ENCODE measurements around the gene ERCC5.
A peak's percentile ranks its signal among the peaks of the same experiment; 100 is the strongest.

ERCC5 gene

DNA sequence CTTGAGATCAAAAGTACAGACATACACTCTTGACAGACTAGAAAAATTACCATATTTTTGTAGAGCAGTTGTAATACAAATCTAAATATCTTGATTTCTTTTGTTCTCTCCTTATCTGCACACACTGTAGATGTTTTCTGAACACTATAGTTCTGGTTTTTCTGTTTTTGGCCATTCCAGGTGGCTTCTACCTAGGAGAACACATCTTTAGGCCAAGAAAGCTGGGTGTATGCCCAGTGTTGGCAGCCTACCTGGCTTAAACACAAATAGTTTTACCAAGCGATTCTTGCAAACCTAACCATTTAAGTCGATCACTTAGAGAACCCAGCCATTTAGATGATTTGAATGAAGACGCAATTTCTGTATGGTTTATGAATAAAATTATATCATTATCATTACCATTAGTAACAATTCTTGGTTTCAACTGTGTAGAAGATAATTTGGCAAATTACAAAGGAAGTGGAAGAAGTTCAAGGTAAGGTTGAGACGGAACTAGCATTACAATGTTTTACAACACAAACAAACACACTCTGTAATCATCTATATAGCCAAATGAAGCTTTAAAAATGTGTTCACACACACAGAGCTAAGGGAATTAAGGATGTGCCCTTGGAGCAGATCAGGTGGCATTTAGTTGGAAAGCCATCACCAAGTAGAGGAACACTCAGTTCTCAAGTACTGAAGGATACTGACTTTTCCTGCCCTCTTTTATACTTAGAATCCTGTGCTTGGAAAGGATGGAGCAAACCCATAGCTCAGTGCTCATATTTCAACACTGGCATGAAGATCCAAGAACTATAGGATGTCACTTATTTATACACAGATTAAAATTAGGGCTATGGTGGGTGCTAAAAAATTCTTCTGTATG is 36.2 kb downstream of the ERCC5 start:
- no peak for DNase-seq (ENCODE audit: low spot score)

DNA sequence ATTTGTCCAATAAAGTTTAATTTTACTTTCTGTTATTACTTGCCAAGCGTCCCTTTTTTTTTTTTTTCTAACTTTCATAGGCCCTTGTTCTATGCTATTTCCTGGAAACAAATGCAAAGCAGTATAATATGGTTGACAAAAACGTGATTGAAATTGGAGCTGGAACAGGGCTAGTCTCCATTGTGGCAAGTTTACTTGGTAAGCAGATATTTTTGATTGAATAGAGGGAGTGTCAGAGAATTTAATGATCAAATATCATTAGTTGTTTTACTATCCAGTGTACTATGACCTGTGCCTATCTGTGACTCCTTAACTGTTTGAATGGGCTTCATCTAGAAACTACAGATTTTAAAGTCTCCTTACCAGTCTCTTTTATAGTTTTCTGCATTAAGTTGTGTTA is 46.7 kb downstream of the ERCC5 start:
- no peak for DNase-seq (ENCODE audit: low spot score)

DNA sequence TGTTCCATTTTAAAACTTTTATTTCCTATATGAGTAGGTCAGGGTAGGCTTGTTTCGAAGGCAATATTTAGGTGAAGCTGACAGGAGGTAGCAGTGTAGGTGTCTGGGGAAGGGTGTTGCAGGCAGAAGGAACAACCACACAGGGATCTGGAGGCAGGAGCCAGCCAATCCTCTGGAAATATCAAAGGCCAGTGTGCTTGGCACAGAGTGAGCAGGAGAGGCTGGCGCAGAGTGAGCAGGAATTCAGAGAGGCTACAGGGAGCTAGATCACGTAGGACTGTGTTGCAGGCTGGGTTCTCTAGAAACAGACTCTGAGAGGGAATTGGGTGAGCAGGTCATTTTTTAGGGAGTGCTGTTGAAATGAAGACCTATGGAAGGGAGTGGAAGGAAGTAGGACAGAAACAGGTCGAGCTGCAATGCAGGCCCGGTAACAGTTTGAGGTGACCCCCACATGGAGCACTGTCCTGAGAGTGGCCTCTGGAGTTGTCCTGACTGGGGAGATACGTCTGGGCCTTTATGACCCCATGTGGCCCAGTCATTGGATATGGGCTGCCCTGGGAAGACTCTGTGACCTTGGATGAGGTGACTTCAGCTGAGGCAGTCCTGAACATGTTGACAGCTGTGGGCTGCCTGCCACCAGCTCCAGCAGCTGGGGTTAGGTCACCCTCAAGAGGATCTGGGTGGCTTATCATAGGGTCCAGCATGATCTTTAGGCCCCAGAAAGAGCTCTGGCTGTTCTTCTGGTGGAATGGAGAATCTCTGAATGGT is 51.7 kb downstream of the ERCC5 start:
- DNase-seq (ENCODE audit: low spot score), result no peak

DNA sequence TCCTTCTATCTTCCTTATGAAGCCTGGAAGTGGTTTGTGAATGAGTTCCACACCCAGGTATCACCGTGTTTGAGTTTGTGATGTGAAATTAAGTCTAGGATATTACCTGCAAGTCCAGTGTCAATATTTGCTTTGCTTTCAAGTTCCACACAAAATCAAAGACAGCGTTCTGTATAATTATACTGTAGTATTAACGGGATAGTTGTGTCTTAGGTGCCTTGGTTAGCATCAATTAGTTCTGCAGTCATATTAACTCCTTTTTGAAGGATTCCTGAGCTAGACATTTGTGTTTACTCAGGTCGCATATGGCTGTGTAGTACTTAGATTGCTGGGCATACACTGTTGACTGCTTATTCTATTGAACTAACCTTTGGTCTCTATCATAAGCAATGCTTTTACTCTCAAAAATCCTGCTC is 54.4 kb downstream of the ERCC5 start:
- no peak for DNase-seq (ENCODE audit: low spot score)

DNA sequence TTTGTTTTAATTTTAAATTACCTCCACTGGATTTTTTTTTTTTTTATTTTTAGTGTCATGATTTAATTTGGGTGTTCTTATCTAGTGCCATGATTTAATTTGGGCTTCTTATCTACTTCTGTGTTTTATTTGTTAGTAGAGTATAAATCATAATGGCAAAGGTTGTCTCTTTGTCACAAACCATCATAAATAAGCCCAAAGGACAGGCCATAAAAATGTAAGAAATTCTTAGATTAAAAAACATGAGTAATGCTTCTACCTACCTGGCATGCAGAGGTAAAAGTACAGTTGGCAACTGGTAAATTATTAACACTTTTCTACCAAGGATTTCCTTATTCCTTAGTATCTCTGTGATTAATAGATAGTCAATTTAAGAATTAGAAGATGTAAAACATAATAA is 55.2 kb downstream of the ERCC5 start:
- DNase-seq (ENCODE audit: low spot score), result no peak

DNA sequence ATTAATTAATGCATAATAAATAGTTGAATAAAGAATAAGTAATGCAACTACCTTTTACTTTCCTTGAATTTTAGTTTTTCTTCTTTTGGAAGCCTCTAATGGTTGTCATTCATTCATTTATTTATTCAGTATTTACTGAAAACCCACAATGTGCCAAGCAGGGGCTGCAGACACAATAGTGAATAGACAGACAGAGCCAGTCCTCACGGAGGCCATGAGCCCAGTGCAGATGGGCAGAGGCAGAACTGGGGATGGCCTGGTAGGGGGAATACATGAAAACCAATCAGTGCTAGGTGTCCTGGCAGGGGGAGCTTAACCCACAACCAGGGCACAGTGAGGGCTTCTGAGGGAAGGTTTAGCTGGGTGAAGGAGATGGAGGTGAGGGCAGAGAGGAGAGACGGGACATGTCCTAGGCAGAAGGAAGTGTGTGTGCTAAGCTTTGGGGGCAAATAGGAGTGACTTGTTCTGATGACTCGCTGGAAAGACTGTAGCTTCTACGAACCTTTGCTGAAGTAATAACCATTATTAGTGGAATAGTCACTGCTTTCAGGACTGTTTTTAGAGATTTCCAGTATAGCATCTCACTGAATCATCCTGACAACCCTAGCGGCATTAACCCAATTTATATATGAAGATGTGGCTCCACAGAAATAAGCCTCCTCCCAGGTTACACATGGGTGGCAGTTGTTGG is 55.9 kb downstream of the ERCC5 start:
- peak; percentile 19 for DNase-seq (ENCODE audit: low spot score)

DNA sequence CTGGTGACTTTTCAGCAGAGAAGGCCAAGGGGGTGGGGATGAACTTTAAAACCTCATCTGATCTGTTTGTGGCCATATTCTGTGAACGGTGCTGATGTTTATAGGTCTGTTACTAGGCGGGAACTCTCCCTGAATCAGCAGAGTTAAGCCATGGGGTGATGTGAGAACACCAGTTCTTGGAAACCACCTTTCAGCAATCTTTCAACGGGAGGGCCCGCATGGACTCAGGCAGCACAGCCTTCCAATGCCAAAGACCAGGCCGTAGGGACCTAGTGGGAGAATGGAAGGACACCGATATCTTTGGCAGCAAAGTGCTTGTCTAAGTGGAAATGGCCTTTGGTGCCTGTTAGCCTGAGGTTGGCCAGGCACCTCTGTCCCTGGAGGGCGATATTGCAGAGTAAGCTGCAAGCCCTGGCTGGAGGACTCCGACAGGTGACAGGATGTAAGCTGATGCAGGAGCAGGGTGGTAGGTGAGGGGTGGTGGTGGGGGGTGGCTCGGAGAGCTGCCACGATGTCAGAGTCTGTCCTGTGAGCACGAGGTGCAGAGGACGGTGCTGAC is 57.0 kb downstream of the ERCC5 start:
- DNase-seq (ENCODE audit: low spot score), result no peak

DNA sequence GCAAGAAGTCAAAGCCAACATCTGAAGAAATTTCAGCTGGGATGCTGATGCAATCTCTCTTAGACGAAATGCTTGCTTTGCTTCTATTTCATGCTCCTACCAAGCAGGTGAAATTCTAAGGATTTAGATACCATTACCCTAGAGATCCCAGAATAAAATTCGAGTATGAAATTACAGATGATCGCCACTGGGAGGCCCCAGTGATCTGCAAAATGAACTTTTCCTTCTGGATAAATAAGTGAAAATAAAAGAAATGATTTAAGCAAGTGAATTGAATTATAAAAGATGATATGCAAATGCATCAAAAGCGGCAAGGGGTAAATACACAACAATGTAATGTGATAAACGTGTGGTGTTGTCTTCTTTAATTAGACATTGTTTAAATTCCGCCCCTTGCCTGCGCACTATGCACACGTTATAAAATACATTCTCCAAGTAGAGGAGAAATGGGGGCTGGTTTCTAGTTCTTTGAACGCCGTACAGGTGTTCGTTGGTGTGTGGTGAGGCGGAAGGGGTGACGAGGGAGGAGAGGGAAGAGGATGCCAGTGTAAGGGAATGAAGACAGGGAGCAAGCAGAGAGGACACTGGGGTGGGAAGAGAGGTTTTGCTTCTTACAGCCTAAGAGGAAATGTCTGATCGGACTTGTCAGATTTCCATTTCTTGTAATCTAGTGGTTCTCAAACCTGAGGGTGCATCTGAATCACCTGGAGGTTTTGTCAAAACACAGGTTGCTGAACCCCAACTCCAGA is 58.0 kb downstream of the ERCC5 start:
- no peak for DNase-seq (ENCODE audit: low spot score)

DNA sequence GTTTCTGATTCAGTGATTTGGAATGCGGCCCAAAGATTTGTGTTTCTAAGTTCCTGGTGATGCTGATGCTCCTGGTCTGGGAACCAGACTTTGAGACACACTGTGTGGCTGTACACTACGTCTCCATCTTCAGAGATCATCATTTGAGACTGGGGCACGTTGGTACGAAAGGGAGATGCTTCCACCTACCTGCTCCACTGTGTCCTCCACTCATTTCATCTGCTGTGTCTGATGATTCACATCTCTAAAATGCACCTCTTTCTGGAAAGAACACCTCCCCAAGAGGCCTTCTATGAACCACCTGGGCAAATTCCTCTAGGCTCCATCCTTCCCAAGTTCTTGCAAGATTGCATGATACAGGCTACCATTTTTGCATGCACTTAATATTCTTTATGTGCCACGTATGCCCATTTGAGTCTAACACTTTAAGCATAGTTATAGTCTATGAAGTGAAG is 58.6 kb downstream of the ERCC5 start:
- DNase-seq (ENCODE audit: low spot score), result no peak

DNA sequence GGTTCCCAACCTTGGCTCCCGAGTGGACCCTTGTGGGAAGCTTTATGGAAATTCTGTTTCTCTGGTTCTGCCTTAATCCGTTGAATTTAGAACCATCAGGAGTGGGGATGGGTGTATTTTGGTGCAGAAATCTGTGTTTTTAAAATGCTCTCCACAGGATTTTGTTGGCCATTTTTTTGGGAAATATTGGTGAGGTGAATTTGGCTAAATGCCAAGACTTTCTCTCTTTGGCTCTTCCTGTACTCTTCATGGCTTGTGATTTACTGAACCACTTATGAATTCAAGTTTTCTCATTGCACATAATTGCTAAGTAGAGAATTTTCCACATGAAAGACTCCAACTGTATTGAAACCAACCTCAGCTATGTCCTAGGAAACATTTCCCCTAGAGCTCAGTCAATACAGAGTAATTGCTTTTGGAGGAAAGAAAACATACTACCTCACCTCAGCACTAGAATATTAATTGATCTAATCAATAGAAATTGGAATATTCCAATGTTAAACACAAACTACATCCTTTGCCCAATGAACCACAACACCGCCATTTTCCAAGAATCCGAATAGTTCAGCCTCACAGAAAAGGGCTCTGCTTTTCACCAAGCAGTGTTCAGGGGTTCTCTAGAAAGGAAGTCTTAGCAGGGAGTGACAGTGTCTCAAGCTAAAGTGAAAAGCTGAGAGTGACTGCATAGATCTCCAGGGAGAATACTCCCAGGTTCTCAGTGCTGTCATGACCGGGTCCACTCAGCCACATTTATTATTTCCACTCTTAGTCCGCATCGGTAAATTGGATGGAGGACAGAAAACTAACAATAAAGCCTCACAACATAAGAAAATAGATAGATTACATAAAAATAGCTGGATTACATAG is 60.3 kb downstream of the ERCC5 start:
- DNase-seq (ENCODE audit: low spot score), result no peak

DNA sequence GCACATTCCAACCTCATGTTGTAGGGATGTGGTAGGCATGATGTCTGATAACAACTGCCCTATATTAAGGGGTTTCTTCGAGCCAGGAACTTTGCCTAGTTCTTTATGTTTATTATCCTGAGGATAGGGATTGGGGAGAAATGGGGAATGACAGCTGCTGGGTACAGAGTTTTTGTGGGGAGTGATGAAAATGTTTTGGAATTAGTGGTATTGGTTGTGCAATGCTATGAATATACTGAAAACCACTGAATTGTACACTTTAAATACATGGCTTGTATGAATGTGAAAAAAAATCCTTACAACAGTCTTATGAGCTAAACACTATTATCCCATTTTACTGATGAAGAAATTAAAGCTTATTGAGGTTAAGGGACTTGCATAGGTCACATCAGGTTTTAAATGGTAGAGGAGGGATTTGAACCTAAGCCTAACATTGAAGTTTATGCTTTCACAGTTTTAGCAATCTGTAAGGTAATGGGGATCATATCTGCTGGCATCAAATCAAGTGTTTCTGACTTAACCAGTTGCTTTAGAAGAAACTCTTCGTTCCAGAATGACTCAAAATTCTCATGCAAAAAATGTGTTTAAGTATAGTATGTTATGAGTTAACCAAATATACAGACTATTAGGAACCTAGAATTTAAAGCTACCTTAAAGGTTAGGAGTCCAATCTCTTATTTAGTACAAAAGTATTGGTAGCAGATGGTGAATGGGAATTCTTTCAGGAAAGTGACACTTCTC is 61.4 kb downstream of the ERCC5 start:
- DNase-seq (ENCODE audit: low spot score), result no peak

DNA sequence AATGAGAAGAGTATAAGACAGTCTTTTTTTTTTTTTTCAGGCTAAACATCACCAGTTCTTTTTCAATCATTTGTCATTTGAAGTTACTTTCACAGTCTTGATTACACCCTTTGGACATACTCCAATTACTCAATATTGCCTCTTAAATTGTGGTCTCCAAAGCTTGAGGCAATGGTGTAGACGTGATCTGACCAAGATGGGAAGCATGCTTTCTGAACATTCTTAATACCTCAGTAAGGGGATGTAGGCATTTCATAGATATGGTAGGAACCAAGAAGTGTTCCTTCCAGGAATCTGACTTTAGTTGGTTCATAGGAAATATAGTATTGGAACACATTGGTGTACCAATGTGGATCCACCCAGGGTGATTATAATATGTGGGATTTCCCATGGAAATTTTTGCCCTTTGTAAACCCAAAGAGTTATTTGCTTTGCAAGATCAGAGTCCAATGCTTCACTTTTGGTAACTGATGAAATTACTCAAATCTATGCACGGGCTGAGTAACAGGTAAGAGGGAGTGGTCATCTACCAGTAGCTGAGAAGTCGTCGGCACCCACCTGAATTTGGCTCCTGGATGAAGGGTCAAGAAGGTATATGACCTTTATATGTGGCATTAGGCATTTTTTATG is 62.2 kb downstream of the ERCC5 start:
- no peak for DNase-seq (ENCODE audit: low spot score)

DNA sequence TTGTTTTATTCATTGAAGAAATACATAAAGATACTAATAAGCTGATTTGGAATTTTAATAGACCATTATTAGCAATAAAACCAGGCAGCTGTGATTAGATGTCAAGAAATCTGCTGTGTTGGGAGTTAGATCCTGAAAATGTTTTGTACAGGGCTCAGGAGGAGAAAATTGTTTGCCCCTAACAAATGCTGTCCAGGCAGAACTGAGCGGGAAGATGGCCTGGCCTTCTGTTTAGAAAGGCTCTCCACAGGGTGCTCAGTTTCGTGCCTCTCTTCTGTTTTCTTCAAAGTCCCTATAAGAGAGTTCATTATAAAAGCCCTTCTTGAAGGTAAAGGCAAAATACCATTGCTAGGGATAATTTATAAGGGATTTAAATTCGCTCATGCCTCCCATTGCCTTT is 64.1 kb downstream of the ERCC5 start:
- no peak for DNase-seq (ENCODE audit: low spot score)

DNA sequence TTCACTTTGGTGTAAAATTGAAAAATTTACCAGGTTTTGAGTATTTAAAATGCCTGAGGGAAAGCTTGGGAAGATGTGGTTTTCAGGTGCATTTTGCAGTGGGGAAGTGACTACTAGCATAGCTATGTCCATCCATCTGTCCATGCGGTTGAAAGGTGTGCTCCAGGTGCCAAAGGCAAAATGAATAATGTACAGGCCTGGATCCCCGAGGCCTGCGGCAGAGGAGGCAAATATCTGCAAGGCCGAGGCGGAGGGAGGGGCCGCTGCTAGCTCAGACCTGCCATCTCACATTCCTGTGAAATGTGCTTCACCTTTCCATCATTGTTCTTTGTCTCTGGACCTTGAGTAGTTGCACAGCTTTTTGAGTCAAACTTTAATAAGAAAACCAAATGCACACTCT is 65.5 kb downstream of the ERCC5 start:
- DNase-seq (ENCODE audit: low spot score), result no peak

DNA sequence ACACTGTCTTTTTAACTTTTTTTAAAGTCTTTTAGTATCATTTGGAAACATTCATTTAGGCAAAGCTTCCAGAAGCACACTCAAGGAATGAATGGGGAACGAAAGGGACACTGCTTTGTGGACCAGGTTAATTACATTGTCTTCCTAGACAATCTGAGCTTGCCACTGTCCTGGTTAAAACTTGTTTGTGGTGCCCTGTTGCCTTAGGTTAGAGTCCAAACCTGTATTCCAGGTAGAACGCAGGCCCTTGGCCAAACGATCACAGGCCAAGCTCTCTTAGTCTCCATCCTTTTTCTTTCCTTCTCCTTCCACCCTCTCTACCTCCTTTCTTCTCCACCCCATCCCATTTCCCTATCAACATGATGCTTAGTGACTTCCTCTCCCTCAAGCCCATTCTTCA is 66.8 kb downstream of the ERCC5 start:
- DNase-seq (ENCODE audit: low spot score), result no peak

DNA sequence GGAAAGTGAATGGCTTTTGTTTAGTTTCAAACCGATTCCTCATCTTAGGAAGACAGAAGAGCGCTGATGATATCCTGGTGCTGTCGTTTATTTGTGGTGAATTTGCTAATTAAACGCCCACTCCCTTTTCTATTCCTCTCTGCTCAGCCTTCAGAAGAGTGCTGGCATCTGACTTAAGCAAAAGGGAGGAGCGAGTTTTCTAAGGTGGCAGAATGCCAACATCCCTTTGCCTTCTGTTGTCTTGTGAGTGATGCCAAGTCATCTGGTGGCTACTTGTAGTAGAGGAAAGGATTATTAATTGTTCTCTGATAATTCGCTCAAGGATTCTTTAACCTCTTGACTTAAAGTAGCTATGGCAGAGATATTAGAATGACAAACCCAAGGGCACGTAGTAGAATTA is 68.1 kb downstream of the ERCC5 start:
- peak; percentile 42 for DNase-seq (ENCODE audit: low spot score)

DNA sequence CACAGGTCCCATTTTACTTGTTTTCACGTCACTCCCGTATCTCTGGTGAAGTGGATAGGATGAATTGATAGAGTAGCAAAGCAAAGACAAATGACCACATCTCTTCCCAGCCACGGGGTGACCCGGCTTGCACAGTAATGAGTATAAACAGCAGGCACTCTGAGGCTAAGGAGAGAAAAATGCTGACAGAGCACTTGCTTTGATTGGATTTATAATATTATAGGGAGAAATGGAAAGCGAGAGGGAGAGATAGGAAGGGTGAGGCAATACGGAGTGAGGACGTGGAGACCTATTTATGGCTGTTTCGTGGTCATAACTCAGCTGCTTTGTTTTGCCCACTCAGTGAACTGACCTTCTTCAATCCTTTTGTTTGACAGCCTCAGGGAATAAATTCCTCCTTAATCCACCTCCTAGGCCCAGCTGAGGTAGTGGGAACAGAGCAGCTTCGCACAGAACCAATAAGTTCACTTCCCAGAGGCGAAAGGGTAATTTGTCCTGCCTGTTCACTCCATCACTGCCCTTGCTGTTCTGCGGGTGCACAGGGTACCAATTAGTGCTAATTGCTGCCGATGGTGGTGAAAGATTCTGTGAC is 68.6 kb downstream of the ERCC5 start:
- DNase-seq (ENCODE audit: low spot score), result no peak

DNA sequence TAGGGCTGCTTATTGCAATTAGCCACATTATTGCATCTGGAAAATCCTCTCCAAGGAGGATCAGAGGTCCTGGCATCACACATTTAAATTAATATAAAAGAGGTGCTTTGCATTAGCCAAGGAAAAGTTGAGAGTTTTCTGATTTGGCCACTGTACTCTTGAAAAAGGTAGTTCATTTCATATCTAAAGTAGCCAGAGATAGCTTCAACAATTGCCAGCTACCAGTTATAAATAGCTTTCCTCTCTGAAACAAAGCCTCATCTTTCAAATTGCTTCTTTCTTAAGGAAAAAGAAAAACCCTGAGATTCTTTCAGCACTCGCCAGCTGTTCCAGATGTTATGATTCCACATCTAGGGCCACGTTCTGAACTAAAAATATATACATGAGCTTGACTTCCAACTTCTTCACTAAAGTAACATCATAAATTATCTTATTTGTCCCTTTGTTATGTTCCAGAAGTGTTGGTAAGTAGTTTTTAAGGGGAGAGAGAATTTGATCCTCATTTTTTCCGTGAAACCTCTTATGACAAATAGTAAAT is 69.6 kb downstream of the ERCC5 start:
- no peak for DNase-seq (ENCODE audit: low spot score)

DNA sequence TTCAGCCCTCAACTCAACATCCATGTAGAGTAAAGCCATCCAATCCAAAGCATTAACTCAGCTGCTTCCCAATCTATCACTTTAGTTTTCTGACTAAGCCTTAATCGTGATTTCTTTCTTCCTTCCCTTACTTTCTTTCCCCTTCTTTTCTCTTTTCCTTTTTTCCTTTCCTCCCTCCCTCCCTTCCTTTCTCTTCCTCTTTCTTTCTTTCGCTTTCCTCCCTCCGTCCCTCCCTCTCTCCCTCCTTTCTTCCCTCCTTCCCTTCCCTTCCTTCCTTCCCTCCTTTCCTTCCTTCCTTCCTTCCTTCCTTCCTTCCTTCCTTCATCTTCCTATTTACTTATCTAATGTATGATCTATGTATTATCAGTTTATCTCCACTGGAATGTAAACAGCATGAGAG is 71.2 kb downstream of the ERCC5 start:
- DNase-seq (ENCODE audit: low spot score), result no peak
